Measurements from ENCODE around the gene VAMP1. TPM values are rescaled to one million over a fixed set of nuclear protein-coding genes. Genes with fewer than 3 reads are reported as not detected.
A peak's percentile ranks its signal among the peaks of the same experiment; 100 is the strongest.

Gene VAMP1
- total and polyA plus RNA-seq, 10 of the 15 experiments (the other 5 are each of a cell fraction or from before 2014, with no cell fraction given), result 4.8 to 123 (median 27.5) TPM

- TF ChIP-seq ETV6 (conservative IDR thresholded peaks at IDR 0.05 in 1 of 2, IDR thresholded peaks at IDR 0.05 in 1 of 2; ENCODE audit: borderline replicate concordance in 1 of 2, low read depth in 1 of 2) (no peak), RFX5 (IDR thresholded peaks at IDR 0.05; ENCODE audit: low read depth, low read length) (no peak), SIX5 (IDR thresholded peaks at IDR 0.05; ENCODE audit: low read depth, low read length, severe bottlenecking) (no peak), ZNF217 (IDR thresholded peaks at IDR 0.05) (no peak), PKNOX1 (IDR thresholded peaks at IDR 0.05) (no peak), ZBED1 (IDR thresholded peaks at IDR 0.05; ENCODE audit: borderline replicate concordance) (no peak), ZNF622 (IDR thresholded peaks at IDR 0.05) (no peak), SRF (IDR thresholded peaks at IDR 0.05; ENCODE audit: low read depth in 2 of 2, low read length in 2 of 2) (no peak), MAX (IDR thresholded peaks at IDR 0.05; ENCODE audit: low read depth, low read length) (no peak), POLR2AphosphoS5 (IDR thresholded peaks at IDR 0.05; ENCODE audit: low read length) (no peak), EGR1 (IDR thresholded peaks at IDR 0.05; ENCODE audit: borderline replicate concordance in 1 of 2, low read depth in 2 of 2, low read length in 2 of 2) (no peak), SMARCA5 (IDR thresholded peaks at IDR 0.05) (no peak), ZNF274 (IDR thresholded peaks at IDR 0.05; ENCODE audit: insufficient read depth, insufficient read length) (no peak), KAT2A (conservative IDR thresholded peaks at IDR 0.05; ENCODE audit: control insufficient read depth, low read depth, low read length) (no peak), LARP7 (IDR thresholded peaks at IDR 0.05) (no peak), STAT1 (conservative IDR thresholded peaks at IDR 0.05) (0 out of 2 replicates have a peak, but pooled peaks have one; percentile 32), GABPA (IDR thresholded peaks at IDR 0.05; ENCODE audit: low read depth) (no peak), SREBF1 (IDR thresholded peaks at IDR 0.05; ENCODE audit: low read length) (no peak), ZBTB11 (CRISPR knock-in tag; IDR thresholded peaks at IDR 0.05) (no peak), TCF3 (IDR thresholded peaks at IDR 0.05; ENCODE audit: borderline replicate concordance, insufficient read depth, low read depth, low read length) (no peak)
Measured at GRCh38 chr12:6465467-6466183, 4.9 kb downstream of the VAMP1 start (continued).
